ENCODE measurements around the gene CPEB2.

GRCh38 chr4:15003401-15003890, 1.2 kb downstream of the CPEB2 start:
- no peak for TF ChIP-seq CTCF (IDR thresholded peaks at IDR 0.05)
- TF ChIP-seq POLR2A (IDR thresholded peaks at IDR 0.05) = no peak
